ENCODE results near the gene ZSCAN9. TPM values are rescaled to one million over a fixed set of nuclear protein-coding genes. Genes with fewer than 3 reads are reported as not detected.

ZSCAN9 gene
- total RNA-seq, result 18.6 and 21.8 TPM in 2 replicates
- 14.4 and 15.4 TPM in 2 replicates for polyA plus RNA-seq

DNA sequence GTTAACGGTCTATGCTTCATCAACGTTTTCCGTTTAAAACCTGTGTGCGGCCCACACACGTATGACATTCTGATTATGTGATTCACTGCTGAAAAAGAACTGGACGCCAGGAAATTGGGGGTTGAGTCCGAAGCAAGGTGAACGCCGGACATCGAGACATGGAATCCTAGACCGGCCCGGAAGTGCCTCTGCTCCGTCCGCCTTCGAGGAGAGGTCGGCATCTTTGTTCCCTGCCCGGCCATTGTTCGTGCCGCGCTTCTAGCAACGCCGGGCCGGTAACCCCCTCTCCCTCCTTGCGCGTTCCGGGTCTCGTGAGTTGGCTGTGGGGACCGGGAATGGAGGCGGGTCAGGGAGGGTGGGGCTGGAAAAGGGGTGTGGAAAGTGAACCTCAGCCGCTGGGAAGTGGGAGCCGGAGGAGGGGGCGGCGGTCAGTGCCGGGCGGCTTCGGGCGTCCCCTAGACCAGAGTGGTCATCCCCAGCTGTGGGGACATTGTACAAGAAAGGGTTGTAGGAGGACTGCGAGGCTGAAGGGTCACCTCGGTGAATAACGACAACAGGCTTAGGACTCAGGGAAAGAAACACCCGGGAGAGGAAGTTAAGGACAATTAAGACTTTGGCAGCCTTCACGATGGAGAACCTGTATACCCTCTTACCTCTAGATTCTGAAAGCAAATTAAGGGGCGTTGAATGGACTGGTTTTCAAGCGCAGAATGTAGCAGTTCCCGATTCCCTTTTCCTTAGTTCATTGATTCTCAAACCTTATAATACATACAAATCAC lies at the start of gene ZSCAN9:
TSS of gene ZSCAN9 (plus strand) at position 220 of the 779 bp plus-strand sequence. CDS start 1,810 bp downstream, outside the sequence.
- Histone ChIP-seq H3K36me3 (peaks cover 22% of the 10 kb centered on the region), H3K4me3 (peak within 1 kb of the TSS; percentile 42), H3K4me1 (ENCODE audit: low read depth) (peaks cover 7% of the 10 kb centered on the region), H3K27me3 (peaks cover 36% of the 10 kb centered on the region), H3K9me3 (ENCODE audit: low read depth) (no peaks in the 10 kb centered on the region), H3K27ac (peak within 1 kb of the TSS; percentile 88)
- peak; percentile 92 to 93 for DNase-seq (ENCODE audit: low read depth in 1 of 2, low spot score in 1 of 2)
- TF ChIP-seq, protein P1, sequence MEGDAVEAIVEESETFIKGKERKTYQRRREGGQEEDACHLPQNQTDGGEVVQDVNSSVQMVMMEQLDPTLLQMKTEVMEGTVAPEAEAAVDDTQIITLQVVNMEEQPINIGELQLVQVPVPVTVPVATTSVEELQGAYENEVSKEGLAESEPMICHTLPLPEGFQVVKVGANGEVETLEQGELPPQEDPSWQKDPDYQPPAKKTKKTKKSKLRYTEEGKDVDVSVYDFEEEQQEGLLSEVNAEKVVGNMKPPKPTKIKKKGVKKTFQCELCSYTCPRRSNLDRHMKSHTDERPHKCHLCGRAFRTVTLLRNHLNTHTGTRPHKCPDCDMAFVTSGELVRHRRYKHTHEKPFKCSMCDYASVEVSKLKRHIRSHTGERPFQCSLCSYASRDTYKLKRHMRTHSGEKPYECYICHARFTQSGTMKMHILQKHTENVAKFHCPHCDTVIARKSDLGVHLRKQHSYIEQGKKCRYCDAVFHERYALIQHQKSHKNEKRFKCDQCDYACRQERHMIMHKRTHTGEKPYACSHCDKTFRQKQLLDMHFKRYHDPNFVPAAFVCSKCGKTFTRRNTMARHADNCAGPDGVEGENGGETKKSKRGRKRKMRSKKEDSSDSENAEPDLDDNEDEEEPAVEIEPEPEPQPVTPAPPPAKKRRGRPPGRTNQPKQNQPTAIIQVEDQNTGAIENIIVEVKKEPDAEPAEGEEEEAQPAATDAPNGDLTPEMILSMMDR (IDR thresholded peaks at IDR 0.05; ENCODE audit: low read depth, low read length), result no peak

DNA sequence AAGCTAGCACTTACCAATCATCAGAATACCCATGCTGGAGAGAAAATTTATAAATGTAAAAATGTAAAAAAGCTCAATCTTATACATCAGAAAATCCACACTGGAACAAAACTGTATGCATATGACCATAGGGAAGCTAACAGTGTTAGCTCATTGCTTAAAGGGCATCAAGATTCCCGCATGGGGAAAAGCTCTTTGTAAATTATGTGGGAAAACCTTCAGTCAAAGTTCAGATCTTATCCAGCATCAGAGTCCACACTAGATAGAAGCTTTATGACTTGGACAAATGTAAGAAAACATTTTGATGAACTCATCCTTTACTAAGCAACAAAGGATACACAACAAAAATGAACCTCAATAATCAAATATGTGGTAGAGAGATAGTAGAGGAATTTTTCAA lies 48.7 kb upstream of the ZSCAN9 start:
- TF ChIP-seq, protein P1 (IDR thresholded peaks at IDR 0.05; ENCODE audit: low read depth, low read length), result no peak
- peaks cover 9% of the 10 kb centered on the region for H3K27me3 ChIP-seq
- no peak overlapping the region for H3K4me3 ChIP-seq
- H3K36me3 ChIP-seq, result peaks cover 3% of the 10 kb centered on the region
- DNase-seq (ENCODE audit: low read depth in 1 of 2, low spot score in 1 of 2), result no peak
- no peak overlapping the region for H3K27ac ChIP-seq
- H3K4me1 ChIP-seq (ENCODE audit: low read depth), result no peaks in the 10 kb centered on the region
- H3K9me3 ChIP-seq (ENCODE audit: low read depth), result no peaks in the 10 kb centered on the region

DNA sequence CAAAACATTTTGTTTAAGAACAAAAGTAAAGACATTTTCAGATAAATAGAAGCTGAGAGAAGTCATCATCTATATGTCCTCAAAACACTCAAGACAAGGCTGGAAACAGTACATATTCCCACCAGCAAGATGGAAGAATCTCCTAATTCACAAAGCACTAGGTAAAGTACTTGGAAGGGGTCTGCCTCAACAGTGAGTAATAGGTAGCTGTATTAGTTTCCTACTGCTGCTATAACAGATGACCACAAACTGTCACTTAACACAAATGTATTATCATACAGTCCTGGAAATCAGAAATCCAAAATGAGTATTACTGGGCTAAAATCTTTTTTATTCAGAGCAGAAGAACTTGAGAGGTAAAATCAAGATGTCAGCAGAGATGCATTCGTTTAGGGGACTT lies 42.8 kb upstream of the ZSCAN9 start:
- H3K27ac ChIP-seq, result no peak overlapping the region
- H3K4me3 ChIP-seq, result no peak overlapping the region
- DNase-seq (ENCODE audit: low read depth in 1 of 2, low spot score in 1 of 2), result no peak
- H3K27me3 ChIP-seq, result no peaks in the 10 kb centered on the region
- TF ChIP-seq, protein P1 (IDR thresholded peaks at IDR 0.05; ENCODE audit: low read depth, low read length), result no peak
- no peaks in the 10 kb centered on the region for H3K36me3 ChIP-seq
- no peaks in the 10 kb centered on the region for H3K4me1 ChIP-seq (ENCODE audit: low read depth)
- no peaks in the 10 kb centered on the region for H3K9me3 ChIP-seq (ENCODE audit: low read depth)

DNA sequence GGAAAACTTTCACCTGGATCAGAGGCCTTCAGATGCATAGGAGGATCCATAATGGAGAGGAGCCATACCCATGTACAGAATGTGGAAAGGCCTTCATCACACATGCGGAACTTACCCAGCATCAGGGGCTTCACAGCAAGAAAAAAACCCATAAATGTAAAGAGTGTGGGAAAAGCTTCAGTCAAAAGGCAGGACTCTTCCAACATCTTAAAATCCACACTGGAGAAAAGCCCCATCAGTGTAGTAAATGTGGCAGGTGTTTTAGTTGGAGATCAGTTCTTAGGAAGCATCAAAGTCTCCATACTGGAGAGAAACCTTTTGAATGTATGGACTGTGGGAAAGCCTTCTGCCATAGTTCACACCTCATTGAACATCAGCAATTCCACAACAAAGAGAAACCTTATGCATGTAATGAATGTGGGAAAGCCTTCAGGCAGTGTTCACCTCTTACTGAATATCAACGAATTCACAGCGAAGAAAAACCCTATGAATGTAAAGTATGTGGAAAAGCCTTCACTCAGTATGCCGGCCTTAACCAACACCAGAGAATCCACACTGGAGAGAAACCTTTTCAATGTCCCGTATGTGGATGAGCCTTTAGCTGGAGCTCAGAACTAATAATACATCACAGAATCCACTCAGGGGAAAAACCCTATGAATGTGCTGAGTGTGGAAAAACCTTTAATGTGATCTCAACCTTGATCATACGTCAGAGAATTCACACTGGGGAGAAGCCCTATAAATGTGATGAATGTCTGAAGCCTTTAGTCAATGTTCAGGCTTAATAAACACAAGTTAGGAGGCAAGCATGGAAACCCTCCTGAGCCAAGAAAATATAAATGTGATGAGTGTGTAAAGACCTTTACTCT lies 36.7 kb upstream of the ZSCAN9 start:
- TF ChIP-seq, protein P1 (IDR thresholded peaks at IDR 0.05; ENCODE audit: low read depth, low read length), result no peak
- Histone ChIP-seq H3K4me1 (ENCODE audit: low read depth) (no peaks in the 10 kb centered on the region), H3K27ac (no peak overlapping the region), H3K9me3 (ENCODE audit: low read depth) (peaks cover 8% of the 10 kb centered on the region), H3K4me3 (no peak overlapping the region), H3K27me3 (no peaks in the 10 kb centered on the region), H3K36me3 (no peaks in the 10 kb centered on the region)
- DNase-seq (ENCODE audit: low read depth in 1 of 2, low spot score in 1 of 2), result no peak

DNA sequence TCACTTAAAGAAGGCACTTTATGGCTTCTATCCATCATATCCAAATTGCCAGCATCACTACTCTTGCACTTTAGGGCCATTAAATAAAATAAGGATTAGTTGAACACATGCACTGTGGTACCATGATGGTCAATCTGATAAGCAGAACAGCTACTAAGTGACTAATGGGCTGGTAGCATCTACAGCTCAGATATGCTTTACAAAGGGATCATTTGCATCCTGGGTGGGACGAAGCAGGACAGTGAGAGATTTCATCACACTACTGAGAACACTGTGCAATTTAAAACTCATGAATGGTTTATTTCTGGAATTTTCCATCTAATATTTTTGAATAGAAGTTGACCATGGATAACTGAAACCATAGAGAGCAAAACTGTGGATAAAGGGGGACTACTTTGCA lies 25.1 kb upstream of the ZSCAN9 start:
- DNase-seq (ENCODE audit: low read depth in 1 of 2, low spot score in 1 of 2), result no peak
- H3K4me3 ChIP-seq, result no peak overlapping the region
- peaks cover 49% of the 10 kb centered on the region for H3K27me3 ChIP-seq
- H3K36me3 ChIP-seq, result no peaks in the 10 kb centered on the region
- H3K27ac ChIP-seq, result no peak overlapping the region
- TF ChIP-seq, protein P1 (IDR thresholded peaks at IDR 0.05; ENCODE audit: low read depth, low read length), result no peak
- H3K9me3 ChIP-seq (ENCODE audit: low read depth), result no peaks in the 10 kb centered on the region
- no peaks in the 10 kb centered on the region for H3K4me1 ChIP-seq (ENCODE audit: low read depth)

All from cardiac muscle cell (in vitro differentiated cells and primary cell).